GM21390 (cell line): ENCODE measurements around the gene GPC1.

Experiments
- ATAC-seq: cut with Tn5 transposase; IDR thresholded peaks from one replicate; pipeline ENCODE4 v1.9.1; 2021; ENCODE audit not compliant: unreplicated experiment

The GPC1 gene

GRCh38 chr2:240440704-240441320, 5.3 kb downstream of the GPC1 start:
- ATAC-seq, result no peak

GRCh38 chr2:240441326-240441992, 6.0 kb downstream of the GPC1 start:
- no peak for ATAC-seq

- ATAC-seq, result no peak
These were observed 6.5 kb downstream of the GPC1 start for GRCh38 chr2:240441993-240442411.

GRCh38 chr2:240442891-240443715, 7.6 kb downstream of the GPC1 start:
- no peak for ATAC-seq

GRCh38 chr2:240443891-240444301, 8.4 kb downstream of the GPC1 start:
- no peak for ATAC-seq

- ATAC-seq, result no peak
These were observed 9.0 kb downstream of the GPC1 start for GRCh38 chr2:240444464-240444863.

GRCh38 chr2:240445961-240446663, 10.6 kb downstream of the GPC1 start:
- ATAC-seq, result no peak

GRCh38 chr2:240446664-240447175, 11.3 kb downstream of the GPC1 start:
- no peak for ATAC-seq

GRCh38 chr2:240447331-240447730, 11.9 kb downstream of the GPC1 start:
- ATAC-seq, result no peak

- no peak for ATAC-seq
These were observed 12.5 kb downstream of the GPC1 start for GRCh38 chr2:240447934-240448333.

GRCh38 chr2:240448387-240449274, 13.2 kb downstream of the GPC1 start:
- no peak for ATAC-seq

GRCh38 chr2:240449764-240450531, 14.5 kb downstream of the GPC1 start:
- no peak for ATAC-seq

- no peak for ATAC-seq
These were observed 15.2 kb downstream of the GPC1 start for GRCh38 chr2:240450532-240451107.

- no peak for ATAC-seq
These were observed 15.7 kb downstream of the GPC1 start for GRCh38 chr2:240451108-240451611.

- no peak for ATAC-seq
These were observed 16.5 kb downstream of the GPC1 start for GRCh38 chr2:240451791-240452461.

- no peak for ATAC-seq
These were observed 17.2 kb downstream of the GPC1 start for GRCh38 chr2:240452462-240453256.

GRCh38 chr2:240453461-240454105, 18.1 kb downstream of the GPC1 start:
- ATAC-seq, result no peak
